ENCODE measurements around the gene XPNPEP2.
A peak's percentile ranks its signal among the peaks of the same experiment; 100 is the strongest.

Gene XPNPEP2

DNA sequence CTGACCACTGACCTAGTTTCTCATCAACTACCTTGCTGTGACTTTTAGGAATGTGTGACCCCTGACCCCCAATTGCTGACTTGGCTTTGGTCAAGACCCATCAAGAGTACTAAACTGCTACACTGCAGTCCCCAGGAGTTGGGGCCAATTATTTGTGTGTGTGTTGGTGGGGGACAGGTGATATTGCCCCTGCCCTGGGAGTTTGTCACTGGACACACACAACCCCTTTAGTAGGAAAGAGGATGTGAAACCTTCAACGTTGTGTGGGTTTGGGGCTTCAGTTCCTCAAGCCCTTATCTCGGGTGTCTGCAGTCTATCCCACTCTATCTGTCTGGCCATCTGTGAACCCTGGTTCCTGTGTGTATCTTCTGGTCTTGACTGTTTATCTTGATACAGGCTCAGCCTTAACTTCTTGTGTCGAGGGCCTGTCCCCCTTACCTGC lies 47.5 kb downstream of the XPNPEP2 start:
- Histone ChIP-seq H3K27me3 (replicated peaks; ENCODE audit: control insufficient read depth, insufficient read depth, low read length) (no peaks in the 10 kb centered on the region), H3K4me3 (replicated peaks; ENCODE audit: low read depth, low read length) (peak overlapping the region; percentile 31), H3K36me3 (ENCODE audit: control insufficient read depth, insufficient read depth, low read length) (peaks cover 41% of the 10 kb centered on the region)
- DNase-seq (ENCODE audit: extremely low read depth, insufficient read length), result peak; percentile 70
- TF ChIP-seq, protein P1, sequence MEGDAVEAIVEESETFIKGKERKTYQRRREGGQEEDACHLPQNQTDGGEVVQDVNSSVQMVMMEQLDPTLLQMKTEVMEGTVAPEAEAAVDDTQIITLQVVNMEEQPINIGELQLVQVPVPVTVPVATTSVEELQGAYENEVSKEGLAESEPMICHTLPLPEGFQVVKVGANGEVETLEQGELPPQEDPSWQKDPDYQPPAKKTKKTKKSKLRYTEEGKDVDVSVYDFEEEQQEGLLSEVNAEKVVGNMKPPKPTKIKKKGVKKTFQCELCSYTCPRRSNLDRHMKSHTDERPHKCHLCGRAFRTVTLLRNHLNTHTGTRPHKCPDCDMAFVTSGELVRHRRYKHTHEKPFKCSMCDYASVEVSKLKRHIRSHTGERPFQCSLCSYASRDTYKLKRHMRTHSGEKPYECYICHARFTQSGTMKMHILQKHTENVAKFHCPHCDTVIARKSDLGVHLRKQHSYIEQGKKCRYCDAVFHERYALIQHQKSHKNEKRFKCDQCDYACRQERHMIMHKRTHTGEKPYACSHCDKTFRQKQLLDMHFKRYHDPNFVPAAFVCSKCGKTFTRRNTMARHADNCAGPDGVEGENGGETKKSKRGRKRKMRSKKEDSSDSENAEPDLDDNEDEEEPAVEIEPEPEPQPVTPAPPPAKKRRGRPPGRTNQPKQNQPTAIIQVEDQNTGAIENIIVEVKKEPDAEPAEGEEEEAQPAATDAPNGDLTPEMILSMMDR (IDR thresholded peaks at IDR 0.05; ENCODE audit: insufficient read depth, low read length, poor library complexity, severe bottlenecking), result no peak

DNA sequence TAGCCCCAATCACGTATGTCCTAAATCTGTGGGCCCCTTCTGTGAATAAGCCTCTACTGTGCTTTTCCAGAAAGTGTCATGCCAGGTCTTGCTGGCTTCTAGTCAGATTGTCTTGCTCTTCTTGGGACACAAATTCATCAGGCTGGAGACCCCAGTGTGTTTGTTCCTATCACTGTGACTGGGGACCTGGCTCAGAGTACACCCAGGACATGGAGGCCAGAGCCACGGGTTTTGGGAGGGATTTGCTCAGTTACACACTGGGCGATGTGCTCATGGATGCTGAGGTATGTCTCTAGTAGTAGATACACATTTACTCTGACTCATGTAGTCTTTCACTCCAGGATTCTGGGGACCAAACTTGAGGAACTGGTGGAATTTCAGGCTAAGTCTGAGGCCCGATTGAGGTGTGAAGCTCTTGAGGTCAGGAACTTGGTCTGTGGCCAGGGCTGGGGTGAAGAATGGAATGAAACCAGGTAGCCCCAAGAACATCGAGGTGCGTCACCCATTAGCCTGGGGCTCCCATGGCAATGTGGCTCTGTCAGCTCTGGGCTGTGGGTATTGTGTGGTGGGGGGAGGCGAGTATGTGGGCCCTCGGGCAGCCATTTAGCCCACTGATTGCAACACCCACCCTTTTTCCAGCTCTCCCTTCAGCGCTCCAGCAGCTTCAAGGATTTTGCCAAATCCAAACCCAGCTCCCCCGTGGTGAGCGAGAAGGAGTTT lies 48.7 kb downstream of the XPNPEP2 start:
- no peak overlapping the region for H3K4me3 ChIP-seq (replicated peaks; ENCODE audit: low read depth, low read length)
- H3K27me3 ChIP-seq (replicated peaks; ENCODE audit: control insufficient read depth, insufficient read depth, low read length), result no peaks in the 10 kb centered on the region
- no peak for DNase-seq (ENCODE audit: extremely low read depth, insufficient read length)
- TF ChIP-seq, protein P1 (IDR thresholded peaks at IDR 0.05; ENCODE audit: insufficient read depth, low read length, poor library complexity, severe bottlenecking), result no peak
- H3K36me3 ChIP-seq (ENCODE audit: control insufficient read depth, insufficient read depth, low read length), result peaks cover 49% of the 10 kb centered on the region

DNA sequence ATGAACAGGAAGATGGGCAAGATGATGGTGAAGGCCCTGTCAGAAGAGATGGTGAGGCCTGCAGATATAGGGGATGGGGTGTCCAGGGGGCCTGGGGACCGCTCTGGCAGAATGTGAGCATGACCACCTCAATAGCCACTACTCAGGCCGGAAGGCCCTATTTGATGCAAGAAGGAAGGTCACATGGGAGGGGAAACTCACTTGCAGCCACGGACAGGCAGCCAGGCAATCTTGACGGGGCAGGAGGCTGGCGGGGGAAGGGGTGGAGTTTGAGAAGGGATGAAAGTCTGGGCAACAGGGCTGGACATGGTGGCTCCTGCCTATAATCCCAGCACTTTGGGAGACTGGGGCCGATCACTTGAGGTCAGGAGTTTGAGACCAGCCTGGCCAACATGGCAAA lies 49.7 kb downstream of the XPNPEP2 start:
- no peak overlapping the region for H3K4me3 ChIP-seq (replicated peaks; ENCODE audit: low read depth, low read length)
- DNase-seq (ENCODE audit: extremely low read depth, insufficient read length), result no peak
- H3K36me3 ChIP-seq (ENCODE audit: control insufficient read depth, insufficient read depth, low read length), result peaks cover 52% of the 10 kb centered on the region
- TF ChIP-seq, protein P1 (IDR thresholded peaks at IDR 0.05; ENCODE audit: insufficient read depth, low read length, poor library complexity, severe bottlenecking), result no peak
- no peaks in the 10 kb centered on the region for H3K27me3 ChIP-seq (replicated peaks; ENCODE audit: control insufficient read depth, insufficient read depth, low read length)

DNA sequence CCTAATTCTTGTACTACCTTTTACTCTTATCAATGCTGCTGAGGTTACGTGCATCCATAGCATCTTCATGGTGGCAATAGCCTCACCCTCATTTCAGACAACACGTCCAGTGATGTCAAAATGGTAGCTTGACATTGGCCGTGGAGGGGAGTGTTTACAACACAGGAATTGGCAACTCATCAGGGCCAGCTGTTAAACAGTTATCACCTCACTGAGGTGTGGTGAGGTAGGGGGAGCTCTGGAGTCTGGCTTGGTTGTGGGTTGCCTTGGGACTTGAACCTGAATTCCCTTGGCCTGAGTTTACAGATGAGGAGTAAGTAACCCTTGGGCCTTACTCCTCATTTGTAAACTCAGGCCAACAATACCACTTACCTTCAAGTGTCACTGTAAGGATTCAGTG lies 51.4 kb downstream of the XPNPEP2 start:
- TF ChIP-seq, protein P1 (IDR thresholded peaks at IDR 0.05; ENCODE audit: insufficient read depth, low read length, poor library complexity, severe bottlenecking), result no peak
- no peak for DNase-seq (ENCODE audit: extremely low read depth, insufficient read length)
- Histone ChIP-seq H3K4me3 (replicated peaks; ENCODE audit: low read depth, low read length) (no peak overlapping the region), H3K27me3 (replicated peaks; ENCODE audit: control insufficient read depth, insufficient read depth, low read length) (no peaks in the 10 kb centered on the region), H3K36me3 (ENCODE audit: control insufficient read depth, insufficient read depth, low read length) (peaks cover 63% of the 10 kb centered on the region)

DNA sequence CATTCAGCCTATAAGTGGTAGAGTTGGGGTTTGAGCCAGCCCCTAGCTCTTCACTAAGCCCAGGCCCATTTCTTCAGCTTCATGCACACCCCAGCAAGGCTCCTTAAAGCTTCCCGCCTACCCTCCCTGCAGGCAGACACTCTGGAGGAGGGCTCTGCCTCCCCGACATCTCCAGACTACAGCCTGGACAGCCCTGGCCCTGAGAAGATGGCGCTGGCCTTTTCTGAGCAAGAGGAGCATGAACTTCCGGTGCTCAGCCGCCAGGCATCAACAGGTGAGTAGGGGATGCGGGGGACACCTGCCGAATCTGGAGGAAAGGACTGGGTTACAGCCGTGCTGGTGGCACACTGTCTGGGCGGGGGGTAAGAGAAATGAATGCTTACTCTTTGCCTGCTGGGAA lies 52.0 kb downstream of the XPNPEP2 start:
- TF ChIP-seq, protein P1 (IDR thresholded peaks at IDR 0.05; ENCODE audit: insufficient read depth, low read length, poor library complexity, severe bottlenecking), result no peak
- Histone ChIP-seq H3K27me3 (replicated peaks; ENCODE audit: control insufficient read depth, insufficient read depth, low read length) (no peaks in the 10 kb centered on the region), H3K4me3 (replicated peaks; ENCODE audit: low read depth, low read length) (no peak overlapping the region), H3K36me3 (ENCODE audit: control insufficient read depth, insufficient read depth, low read length) (peaks cover 66% of the 10 kb centered on the region)
- DNase-seq (ENCODE audit: extremely low read depth, insufficient read length), result no peak
